Glutamatergic neuron (in vitro differentiated cells): ENCODE results near the gene TINCR. TPM values are rescaled to one million over a fixed set of nuclear protein-coding genes. Genes with fewer than 3 reads are reported as not detected.

Source experiments
- DNase-seq: peaks from one replicate; pipeline ENCODE4 v3.0.0; 2022
- H3K27ac Mint-ChIP-seq: one replicate; pipeline ENCODE4 v1.8.0; 2020; ENCODE audit warnings: mild to moderate bottlenecking, mixed read lengths, inconsistent platforms; ENCODE audit not compliant: unreplicated experiment
- H3K27me3 Mint-ChIP-seq: one replicate; pipeline ENCODE4 v1.8.0; 2020; ENCODE audit warnings: mild to moderate bottlenecking, moderate library complexity, mixed read lengths, inconsistent platforms; ENCODE audit not compliant: unreplicated experiment
- H3K36me3 Mint-ChIP-seq: one replicate; pipeline ENCODE4 v1.8.0; 2020; ENCODE audit warnings: mild to moderate bottlenecking, mixed read lengths, inconsistent platforms; ENCODE audit not compliant: unreplicated experiment
- H3K4me1 Mint-ChIP-seq: one replicate; pipeline ENCODE4 v1.8.0; 2020; ENCODE audit warnings: mild to moderate bottlenecking, low read depth, mixed read lengths, inconsistent platforms; ENCODE audit not compliant: unreplicated experiment
- H3K4me3 Mint-ChIP-seq: one replicate; pipeline ENCODE4 v1.8.0; 2020; ENCODE audit warnings: mild to moderate bottlenecking, mixed read lengths, inconsistent platforms; ENCODE audit not compliant: unreplicated experiment
- H3K9me3 Mint-ChIP-seq: one replicate; pipeline ENCODE4 v1.8.0; 2020; ENCODE audit warnings: mild to moderate bottlenecking, moderate library complexity, mixed read lengths, inconsistent platforms; ENCODE audit not compliant: unreplicated experiment
- long read RNA-seq: library from polyadenylated mRNA; unstranded; transcript quantifications from one replicate; pipeline ENCODE4 v2.0.0, GENCODE V29; 2020; ENCODE audit not compliant: unreplicated experiment
- total RNA-seq: library from RNA; stranded (reverse); fragmentation: NEBNext Ultra II Directional; extraction: Animal tissue kit (Norgen Biotek cat#: 25700); gene quantifications from one replicate; pipeline ENCODE4 v1.2.1, GENCODE V29; 2021; ENCODE audit not compliant: unreplicated experiment
- TF ChIP-seq, protein P1 (sequence below): fragments of 200-600 bp; sonication (generic); IDR thresholded peaks from one replicate; pipeline ENCODE4 v1.5.0; 2021; ENCODE audit not compliant: partially characterized antibody, unreplicated experiment

Gene TINCR
- total RNA-seq: 1.0 TPM
- long read RNA-seq: 0 reads

- DNase-seq: peak; percentile 73
- Mint-ChIP-seq H3K4me1 (no peaks in the 10 kb centered on the region), H3K27me3 (peaks cover 11% of the 10 kb centered on the region), H3K9me3 (peaks cover 2% of the 10 kb centered on the region), H3K4me3 (no peak within 1 kb of the TSS), H3K27ac (no peak within 1 kb of the TSS), H3K36me3 (no peaks in the 10 kb centered on the region)
- TF ChIP-seq, protein P1, sequence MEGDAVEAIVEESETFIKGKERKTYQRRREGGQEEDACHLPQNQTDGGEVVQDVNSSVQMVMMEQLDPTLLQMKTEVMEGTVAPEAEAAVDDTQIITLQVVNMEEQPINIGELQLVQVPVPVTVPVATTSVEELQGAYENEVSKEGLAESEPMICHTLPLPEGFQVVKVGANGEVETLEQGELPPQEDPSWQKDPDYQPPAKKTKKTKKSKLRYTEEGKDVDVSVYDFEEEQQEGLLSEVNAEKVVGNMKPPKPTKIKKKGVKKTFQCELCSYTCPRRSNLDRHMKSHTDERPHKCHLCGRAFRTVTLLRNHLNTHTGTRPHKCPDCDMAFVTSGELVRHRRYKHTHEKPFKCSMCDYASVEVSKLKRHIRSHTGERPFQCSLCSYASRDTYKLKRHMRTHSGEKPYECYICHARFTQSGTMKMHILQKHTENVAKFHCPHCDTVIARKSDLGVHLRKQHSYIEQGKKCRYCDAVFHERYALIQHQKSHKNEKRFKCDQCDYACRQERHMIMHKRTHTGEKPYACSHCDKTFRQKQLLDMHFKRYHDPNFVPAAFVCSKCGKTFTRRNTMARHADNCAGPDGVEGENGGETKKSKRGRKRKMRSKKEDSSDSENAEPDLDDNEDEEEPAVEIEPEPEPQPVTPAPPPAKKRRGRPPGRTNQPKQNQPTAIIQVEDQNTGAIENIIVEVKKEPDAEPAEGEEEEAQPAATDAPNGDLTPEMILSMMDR: peak; percentile 23
Measured at GRCh38 chr19:5567360-5567969, at the start of gene TINCR. TSS of gene TINCR (minus strand) at chr19:5567953.

- Mint-ChIP-seq H3K9me3 (peaks cover 3% of the 10 kb centered on the region), H3K4me3 (no peak overlapping the region), H3K36me3 (peaks cover 6% of the 10 kb centered on the region), H3K27ac (no peak overlapping the region), H3K4me1 (peaks cover 5% of the 10 kb centered on the region), H3K27me3 (peaks cover 1% of the 10 kb centered on the region)
- TF ChIP-seq, protein P1: no peak
- DNase-seq: no peak
Measured at GRCh38 chr19:5617080-5617479, 49.3 kb upstream of the TINCR start.

- H3K4me3 Mint-ChIP-seq: no peak overlapping the region
- H3K36me3 Mint-ChIP-seq: peaks cover 6% of the 10 kb centered on the region
- H3K9me3 Mint-ChIP-seq: peaks cover 3% of the 10 kb centered on the region
- TF ChIP-seq, protein P1: no peak
- H3K27ac Mint-ChIP-seq: no peak overlapping the region
- peaks cover 3% of the 10 kb centered on the region for H3K4me1 Mint-ChIP-seq
- no peaks in the 10 kb centered on the region for H3K27me3 Mint-ChIP-seq
- DNase-seq: no peak
Measured at GRCh38 chr19:5615756-5616327, 48.1 kb upstream of the TINCR start.

DNA sequence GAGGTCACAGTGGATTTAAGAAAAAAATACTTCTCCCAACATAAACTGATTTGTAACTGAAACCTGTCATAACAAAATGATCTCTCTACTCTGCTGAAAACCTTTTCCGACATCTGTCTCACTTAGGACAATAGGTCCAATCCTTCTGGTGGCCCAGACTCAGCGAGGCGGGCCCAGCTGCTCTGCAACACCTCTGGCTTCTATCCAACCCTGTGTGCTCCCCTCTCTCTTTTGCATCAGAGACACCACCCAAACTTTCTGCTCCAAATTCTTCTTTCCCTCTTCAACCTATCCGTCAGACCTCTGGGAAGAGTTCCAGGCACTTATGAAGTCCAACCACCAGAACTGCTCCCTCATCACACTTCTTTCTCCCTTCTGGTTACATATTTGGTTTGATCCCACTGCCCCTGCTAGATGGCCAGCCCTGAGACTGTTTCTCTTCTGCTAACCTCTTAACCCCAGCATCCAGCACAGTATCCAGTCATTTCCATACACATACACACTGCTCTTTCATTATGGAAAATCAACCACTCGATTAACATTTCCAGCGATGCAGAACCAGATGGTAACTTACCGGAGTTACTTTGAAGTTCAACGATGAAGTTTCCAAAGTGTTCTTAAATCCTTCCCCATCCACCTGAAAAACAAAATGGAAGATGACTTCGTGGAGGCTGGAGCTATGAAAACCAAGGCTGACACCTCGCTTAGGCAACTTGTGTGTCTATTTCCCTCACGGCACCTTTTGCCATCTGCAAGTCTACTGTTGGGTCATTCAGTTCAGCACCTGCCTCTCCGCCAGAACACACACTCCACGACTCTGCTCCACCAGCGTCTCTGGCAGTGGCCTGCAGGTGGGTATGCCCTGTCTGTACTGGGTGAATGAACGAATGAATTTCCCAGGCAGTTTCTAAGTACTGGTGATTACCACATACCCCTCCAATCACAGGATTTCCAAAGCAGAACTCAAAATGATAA, 45.4 kb upstream of the TINCR start:
- TF ChIP-seq, protein P1: no peak
- peaks cover 3% of the 10 kb centered on the region for H3K9me3 Mint-ChIP-seq
- H3K4me3 Mint-ChIP-seq: no peak overlapping the region
- no peaks in the 10 kb centered on the region for H3K27me3 Mint-ChIP-seq
- H3K4me1 Mint-ChIP-seq: no peaks in the 10 kb centered on the region
- no peak for DNase-seq
- no peak overlapping the region for H3K27ac Mint-ChIP-seq
- H3K36me3 Mint-ChIP-seq: peaks cover 6% of the 10 kb centered on the region
